ENCODE measurements around the gene LYL1.
A peak's percentile ranks its signal among the peaks of the same experiment; 100 is the strongest.

The LYL1 gene

GRCh38 chr19:13071444-13072187 lies 31.0 kb downstream of the LYL1 start:
- FAIRE-seq, result no peak

GRCh38 chr19:13070425-13071140 lies 32.1 kb downstream of the LYL1 start:
- FAIRE-seq, result no peak

GRCh38 chr19:13069415-13070359 lies 33.0 kb downstream of the LYL1 start:
- FAIRE-seq, result no peak

GRCh38 chr19:13068085-13068846 lies 34.4 kb downstream of the LYL1 start:
- FAIRE-seq, result no peak

- FAIRE-seq, result no peak
Measured at GRCh38 chr19:13066933-13067807, 35.5 kb downstream of the LYL1 start.

- FAIRE-seq, result no peak
Measured at GRCh38 chr19:13066226-13066625, 36.4 kb downstream of the LYL1 start.

- no peak for FAIRE-seq
Measured at GRCh38 chr19:13064092-13064489, 38.6 kb downstream of the LYL1 start.

- no peak for FAIRE-seq
Measured at GRCh38 chr19:13063461-13064091, 39.1 kb downstream of the LYL1 start.

- no peak for FAIRE-seq
Measured at GRCh38 chr19:13062317-13062716, 40.3 kb downstream of the LYL1 start.

- FAIRE-seq, result peak; percentile 35
Measured at GRCh38 chr19:13060964-13061927, 41.4 kb downstream of the LYL1 start.

GRCh38 chr19:13060233-13060963 lies 42.3 kb downstream of the LYL1 start:
- FAIRE-seq, result no peak

- FAIRE-seq, result no peak
Measured at GRCh38 chr19:13058951-13059660, 43.6 kb downstream of the LYL1 start.

GRCh38 chr19:13057744-13058143 lies 44.9 kb downstream of the LYL1 start:
- FAIRE-seq, result no peak

GRCh38 chr19:13057147-13057572 lies 45.5 kb downstream of the LYL1 start:
- FAIRE-seq, result no peak

- no peak for FAIRE-seq
Measured at GRCh38 chr19:13056052-13056660, 46.5 kb downstream of the LYL1 start.

GRCh38 chr19:13055213-13056051 lies 47.2 kb downstream of the LYL1 start:
- FAIRE-seq, result peak; percentile 45
